ENCODE measurements around the gene DALRD3.
A peak's percentile ranks its signal among the peaks of the same experiment; 100 is the strongest.

The DALRD3 gene

GRCh38 chr3:49028673-49029562 lies 10.5 kb upstream of the DALRD3 start, which contains the start of gene IMPDH2 (continued):
- no peak for TF ChIP-seq ZNF266 (tag by site-specific recombination; IDR thresholded peaks at IDR 0.05; ENCODE audit: low read depth)
- TF ChIP-seq ZNF76 (tag by site-specific recombination; IDR thresholded peaks at IDR 0.05; ENCODE audit: borderline replicate concordance, low read depth): peak; percentile 38; the same call in 1 of the 2 replicates
- 0 out of 2 replicates have a peak, but pooled peaks have one; percentile 52 for TF ChIP-seq ZNF785 (tag by site-specific recombination; IDR thresholded peaks at IDR 0.05)
- TF ChIP-seq ATF2 (tag by site-specific recombination; IDR thresholded peaks at IDR 0.05; ENCODE audit: low read depth): peak; percentile 96
- TF ChIP-seq KLF8 (tag by site-specific recombination; IDR thresholded peaks at IDR 0.05): 0 out of 2 replicates have a peak, but pooled peaks have one; percentile 66
- TF ChIP-seq ZNF223 (tag by site-specific recombination; IDR thresholded peaks at IDR 0.05): no peak
- no peak for TF ChIP-seq ZNF555 (tag by site-specific recombination; conservative IDR thresholded peaks at IDR 0.05)
- no peak for TF ChIP-seq ZNF184 (tag by site-specific recombination; IDR thresholded peaks at IDR 0.05)
- no peak for TF ChIP-seq ZNF510 (tag by site-specific recombination; IDR thresholded peaks at IDR 0.05; ENCODE audit: insufficient replicate concordance)
- TF ChIP-seq AEBP2 (tag by site-specific recombination; IDR thresholded peaks at IDR 0.05; ENCODE audit: borderline replicate concordance): no peak
- peak; percentile 70 for TF ChIP-seq YY2 (tag by site-specific recombination; IDR thresholded peaks at IDR 0.05)
- TF ChIP-seq ZFP41 (tag by site-specific recombination; IDR thresholded peaks at IDR 0.05; ENCODE audit: borderline replicate concordance): no peak
- TF ChIP-seq ZNF747 (tag by site-specific recombination; IDR thresholded peaks at IDR 0.05): no peak
- no peak for TF ChIP-seq SALL2 (tag by site-specific recombination; IDR thresholded peaks at IDR 0.05; ENCODE audit: borderline replicate concordance)
- TF ChIP-seq ZSCAN18 (tag by site-specific recombination; IDR thresholded peaks at IDR 0.05): no peak
- TF ChIP-seq MYNN (tag by site-specific recombination; IDR thresholded peaks at IDR 0.05; ENCODE audit: borderline replicate concordance): no peak
- TF ChIP-seq ZNF391 (tag by site-specific recombination; IDR thresholded peaks at IDR 0.05; ENCODE audit: borderline replicate concordance, low read depth): 0 out of 2 replicates have a peak, but pooled peaks have one; percentile 59
- no peak for TF ChIP-seq GLIS2 (tag by site-specific recombination; IDR thresholded peaks at IDR 0.05)
- TF ChIP-seq ZSCAN30 (tag by site-specific recombination; IDR thresholded peaks at IDR 0.05): peak; percentile 36; the same call in 1 of the 2 replicates
- peak; percentile 61; the same call in 1 of the 2 replicates for TF ChIP-seq KLF17 (tag by site-specific recombination; IDR thresholded peaks at IDR 0.05)
- no peak for TF ChIP-seq REST (tag by site-specific recombination; IDR thresholded peaks at IDR 0.05)
- peak; percentile 60; the same call in 1 of the 2 replicates for TF ChIP-seq ZNF692 (tag by site-specific recombination; IDR thresholded peaks at IDR 0.05)
- TF ChIP-seq HOXA7 (CRISPR knock-in tag; IDR thresholded peaks at IDR 0.05; ENCODE audit: borderline replicate concordance): no peak
- TF ChIP-seq ZSCAN16 (tag by site-specific recombination; IDR thresholded peaks at IDR 0.05): no peak
- TF ChIP-seq ZNF394 (tag by site-specific recombination; IDR thresholded peaks at IDR 0.05; ENCODE audit: borderline replicate concordance): peak; percentile 36

Data from HEK293 (cell line).